GM19240 (cell line): Measurements from ENCODE around the gene AOPEP.

ENCODE experiments used
- DNase-seq: peaks from one replicate; pipeline ENCODE4 v3.0.0; 2011; ENCODE audit warnings: low spot score; ENCODE audit not compliant: insufficient read length

The AOPEP gene

DNA sequence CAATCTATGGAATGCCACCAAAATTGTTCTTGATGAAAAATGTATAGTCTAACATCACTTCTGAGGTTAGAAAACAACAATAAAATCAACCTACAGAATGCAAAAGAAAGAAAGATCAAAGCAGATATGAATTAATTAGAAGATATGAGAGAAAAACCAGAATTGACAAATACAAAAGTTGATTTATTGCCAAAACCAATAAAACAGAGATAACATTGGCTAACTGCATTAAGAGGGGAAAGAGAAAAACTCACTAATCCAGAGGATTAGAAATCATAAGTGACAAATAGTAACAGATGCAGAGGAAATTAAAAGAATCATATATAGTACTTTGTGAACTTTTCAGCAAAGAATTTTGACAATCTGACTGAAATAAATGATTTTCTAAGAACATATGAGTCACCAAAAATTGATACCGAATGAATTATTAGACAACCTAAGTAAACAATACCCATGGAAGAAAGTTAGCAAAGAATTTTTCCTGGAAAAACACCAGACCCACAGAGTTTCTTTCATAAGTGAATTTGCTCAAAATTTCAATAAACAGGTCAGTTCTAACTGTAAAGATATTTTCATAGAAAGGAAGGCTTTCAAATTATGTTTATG, 167.7 kb downstream of the AOPEP start:
- no peak for DNase-seq

DNA sequence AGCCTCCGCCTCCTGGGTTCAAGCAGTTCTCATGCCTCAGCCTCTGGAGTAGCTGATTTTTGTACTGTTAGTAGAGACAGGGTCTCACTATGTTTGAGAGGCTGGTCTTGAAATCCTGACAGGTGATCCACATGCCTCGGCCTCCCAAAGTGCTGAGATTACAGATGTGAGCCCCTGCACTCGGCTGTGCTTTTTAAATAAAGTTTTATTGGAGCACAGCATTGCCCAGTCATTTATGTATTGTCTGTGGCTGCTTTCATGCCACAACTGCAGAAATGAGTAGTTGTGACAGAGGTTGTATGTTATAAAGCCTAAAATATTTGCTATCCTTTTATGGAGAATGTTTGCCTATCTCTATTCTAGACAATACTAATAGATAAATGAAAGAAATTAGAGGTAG, 169.2 kb downstream of the AOPEP start:
- no peak for DNase-seq

DNA sequence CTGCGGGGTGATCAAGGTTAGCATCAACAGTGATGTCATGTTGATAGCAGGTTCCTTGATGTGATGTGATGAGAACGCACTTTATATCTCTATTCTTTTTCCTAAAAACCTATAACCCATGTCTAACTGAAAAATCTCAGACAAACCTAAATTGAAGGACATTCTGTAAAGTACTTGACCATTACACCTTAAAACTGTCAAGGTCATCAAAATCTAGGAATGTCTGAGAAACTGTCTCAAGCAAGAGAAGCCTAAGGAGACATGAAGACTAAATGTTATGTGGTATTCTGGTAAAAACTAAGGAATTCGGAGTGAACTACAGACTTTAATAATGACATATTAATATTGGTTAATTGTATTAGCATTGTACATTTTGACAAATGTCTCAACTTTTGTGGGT, 170.0 kb downstream of the AOPEP start:
- DNase-seq = no peak

DNA sequence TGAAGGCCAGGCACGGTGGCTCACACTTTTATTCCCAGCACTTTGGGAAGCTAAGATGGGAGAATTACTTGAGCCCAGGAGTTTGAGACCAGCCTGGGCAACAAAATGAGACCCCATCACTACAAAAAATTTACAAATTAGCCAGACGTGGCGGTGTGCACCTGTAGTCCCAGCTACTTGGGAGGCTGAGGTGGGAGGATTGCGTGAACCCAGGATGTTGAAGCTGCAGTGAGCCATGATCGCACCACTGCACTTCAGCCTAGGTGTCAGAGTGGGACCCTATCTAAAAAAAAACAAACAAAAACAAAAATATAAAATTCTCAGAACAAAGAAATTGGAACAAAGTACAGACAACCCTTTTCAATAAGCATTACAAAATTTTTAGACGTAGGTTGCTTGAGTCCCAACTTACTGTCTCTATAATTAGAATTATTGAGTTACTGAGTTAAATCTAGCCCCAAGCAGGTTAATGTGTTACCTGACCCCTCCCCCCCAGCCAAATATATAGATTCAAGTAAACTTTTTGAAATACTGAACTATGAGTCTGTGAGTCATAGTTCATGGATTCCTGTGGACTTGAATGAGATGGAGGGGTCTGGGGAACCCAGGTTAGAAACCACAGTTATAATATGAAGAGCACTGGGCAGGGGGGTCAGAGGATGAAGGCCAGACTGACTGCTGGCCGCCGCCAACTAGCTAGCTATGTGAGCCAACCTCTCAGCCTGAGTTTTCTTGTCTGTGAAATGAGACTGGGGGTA, 173.1 kb downstream of the AOPEP start:
- no peak for DNase-seq

DNA sequence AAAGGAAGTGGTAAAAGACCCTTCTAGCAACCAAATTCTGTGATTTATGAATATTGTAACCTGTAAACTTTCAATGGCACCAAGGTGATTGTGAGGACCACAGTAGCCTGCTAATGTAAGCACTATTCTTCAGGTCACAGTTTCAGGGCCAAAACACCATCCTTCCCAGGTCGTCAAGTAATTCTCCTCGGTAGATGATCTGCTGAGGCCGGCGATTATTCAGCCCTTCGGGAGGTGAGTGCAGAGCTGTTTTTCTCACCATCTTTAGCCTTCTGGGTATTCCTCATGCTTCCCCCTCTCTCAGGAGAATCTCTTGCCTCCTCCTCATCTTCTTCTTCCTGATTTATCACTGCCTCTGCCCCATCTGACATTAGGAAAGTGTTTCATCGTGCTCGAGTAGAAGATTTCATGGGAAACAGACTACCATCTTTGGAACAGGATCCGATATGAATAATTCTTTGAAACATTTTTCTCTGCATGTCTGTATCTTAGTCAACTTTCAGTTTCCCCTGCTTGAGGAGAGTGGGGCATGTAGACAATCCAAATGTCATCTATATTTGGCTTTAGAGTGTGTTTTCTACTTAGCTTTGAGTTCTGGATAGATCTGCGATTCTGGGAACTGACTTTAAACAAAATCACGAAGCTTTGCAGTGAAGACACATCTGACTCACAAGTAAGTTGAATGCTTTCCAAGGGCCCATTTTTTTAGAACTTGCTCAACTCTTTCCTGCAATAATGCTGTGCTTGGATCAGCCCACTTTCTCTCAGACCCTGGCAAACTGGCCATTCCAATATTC, 173.9 kb downstream of the AOPEP start:
- DNase-seq = no peak

DNA sequence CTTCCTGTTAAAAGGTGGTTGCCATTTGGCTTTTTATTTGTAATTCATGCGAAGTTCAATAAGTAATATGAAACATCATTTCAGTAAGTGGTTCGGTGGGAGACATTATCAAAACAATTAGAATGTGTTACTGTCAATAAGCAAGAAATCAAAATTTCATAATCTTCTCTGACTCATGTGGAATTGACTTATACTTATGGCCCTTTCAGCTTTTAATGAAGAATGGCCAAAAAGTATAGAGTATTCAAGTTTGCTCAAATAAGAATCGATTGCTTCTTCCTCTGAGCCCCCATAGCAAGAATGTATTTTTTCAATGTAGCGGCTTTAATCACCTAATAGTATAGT, 174.5 kb downstream of the AOPEP start:
- no peak for DNase-seq

DNA sequence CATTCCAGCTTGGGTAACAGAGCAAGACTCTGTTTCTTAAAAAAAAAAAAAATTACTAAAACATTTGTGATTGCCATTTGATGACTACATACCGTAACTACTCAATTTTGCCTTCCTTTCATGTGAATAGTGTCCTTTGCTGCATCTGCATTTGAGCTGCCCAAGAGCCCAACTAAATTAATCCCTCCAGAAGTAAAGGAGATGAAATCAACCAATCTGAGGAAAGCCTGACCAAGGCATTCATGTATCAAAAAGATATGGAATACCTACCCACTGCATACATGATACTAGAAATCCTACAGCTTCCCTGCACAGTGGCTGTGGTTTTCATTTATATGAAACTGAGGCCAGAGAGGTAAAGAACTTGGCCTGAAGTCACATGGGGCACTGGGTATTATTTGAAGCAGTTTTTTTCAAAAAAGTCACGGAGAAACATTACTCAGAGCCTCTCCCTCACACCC, 177.5 kb downstream of the AOPEP start:
- DNase-seq = no peak

DNA sequence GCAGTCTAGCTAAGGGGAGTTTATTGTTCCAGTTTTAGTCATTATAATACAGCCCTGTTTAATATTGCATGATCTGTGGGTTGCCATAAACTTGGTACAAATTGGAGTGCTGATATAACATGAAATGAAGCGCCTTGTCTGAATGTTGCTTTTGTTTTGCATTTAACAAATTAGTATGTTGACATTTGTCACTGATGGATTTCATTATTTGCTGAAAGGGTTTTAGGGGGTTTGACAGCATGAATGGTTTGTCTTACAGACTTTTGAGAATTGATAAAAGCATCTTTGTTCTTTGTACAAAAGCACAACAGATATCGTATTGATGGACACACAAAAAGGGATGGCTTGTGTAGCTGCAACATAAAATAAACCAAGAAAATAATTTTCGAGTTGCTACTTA, 178.3 kb downstream of the AOPEP start:
- DNase-seq = no peak

DNA sequence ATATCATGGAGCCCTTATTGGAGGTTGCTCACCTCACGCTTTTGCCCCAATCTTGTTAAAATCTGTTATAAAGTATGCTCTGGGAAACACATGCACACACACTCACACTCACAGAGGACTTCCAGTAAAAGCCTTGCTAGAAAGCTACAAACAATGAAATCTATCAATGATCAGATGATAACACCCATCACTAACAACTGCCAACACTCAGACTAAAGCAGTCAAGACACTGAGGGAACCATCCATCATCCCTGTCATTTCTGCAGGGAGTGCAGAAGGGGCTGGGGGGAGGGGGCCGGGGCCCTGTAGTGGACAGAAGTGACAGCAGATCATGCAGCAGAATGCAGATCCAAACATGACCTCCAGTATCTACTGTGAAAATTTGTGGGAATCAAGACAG, 179.1 kb downstream of the AOPEP start:
- no peak for DNase-seq

DNA sequence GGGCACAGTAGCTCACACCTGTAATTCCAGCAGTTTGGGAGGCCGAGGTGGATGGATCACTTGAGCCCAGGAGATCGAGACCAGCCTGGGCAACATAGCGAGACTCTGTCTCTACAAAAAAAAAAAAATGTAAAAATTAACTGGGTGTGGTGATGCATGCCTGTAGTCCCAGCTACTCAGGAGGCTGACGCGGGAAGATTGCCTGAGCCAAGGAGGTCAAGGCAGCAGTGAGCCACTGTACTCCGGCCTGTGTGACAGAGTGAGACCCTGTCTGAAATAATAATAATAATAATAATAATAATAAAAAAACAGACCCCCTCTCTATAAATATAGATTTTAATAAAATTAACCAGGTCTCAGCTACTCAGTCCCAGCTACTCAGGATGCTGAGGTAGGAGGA, 179.7 kb downstream of the AOPEP start:
- DNase-seq = no peak

DNA sequence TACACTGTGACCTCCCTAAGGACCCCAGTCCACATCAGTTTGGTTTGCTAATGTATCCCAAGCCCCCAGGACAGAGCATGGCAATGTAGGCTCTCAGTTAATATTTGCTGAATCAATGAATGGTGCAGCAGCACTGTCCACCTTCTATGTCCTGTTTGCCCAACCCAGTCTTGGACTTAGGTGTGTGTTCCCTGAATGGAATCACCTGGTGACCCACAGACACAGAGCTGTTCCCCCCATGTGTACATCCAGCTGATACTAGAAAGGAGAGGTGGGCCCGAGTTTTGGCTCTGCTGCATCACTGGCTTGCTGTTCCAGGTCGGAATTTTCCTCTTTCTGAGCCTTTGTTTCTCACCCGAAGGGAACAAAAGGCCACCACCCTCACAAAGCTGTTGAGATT, 180.2 kb downstream of the AOPEP start:
- no peak for DNase-seq

DNA sequence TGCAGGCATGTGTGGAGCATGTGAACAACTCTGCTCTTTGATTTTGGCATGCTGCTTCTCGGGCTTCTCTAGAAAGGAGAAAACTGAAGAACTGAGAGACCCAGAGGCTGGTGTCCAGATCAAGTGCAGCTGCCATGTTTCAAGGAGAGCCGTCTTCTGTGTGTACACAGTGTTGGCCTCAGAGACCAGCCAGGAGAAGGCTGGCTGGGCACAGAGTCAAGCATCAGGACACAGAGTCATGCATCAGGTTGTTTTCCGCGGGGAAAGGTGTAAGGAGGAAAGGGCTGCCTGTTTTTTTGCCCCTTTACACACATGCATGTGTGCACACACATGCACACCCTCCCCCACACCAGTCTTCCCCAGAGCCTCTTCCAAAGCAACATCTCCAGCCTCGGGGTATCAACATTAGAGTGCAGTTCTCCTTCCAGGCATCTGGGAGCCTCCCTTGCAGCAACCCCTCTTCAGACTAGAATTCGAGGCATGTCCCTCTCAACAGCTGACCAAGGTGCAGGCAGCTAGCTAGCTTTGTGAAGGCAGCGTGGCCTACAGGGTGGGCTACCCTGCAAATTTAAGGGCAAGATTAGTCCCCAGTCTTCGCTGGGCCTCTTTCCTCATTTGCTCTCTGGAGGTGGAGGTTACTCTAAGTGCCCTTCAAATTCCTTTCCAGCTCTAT, 180.9 kb downstream of the AOPEP start:
- no peak for DNase-seq

DNA sequence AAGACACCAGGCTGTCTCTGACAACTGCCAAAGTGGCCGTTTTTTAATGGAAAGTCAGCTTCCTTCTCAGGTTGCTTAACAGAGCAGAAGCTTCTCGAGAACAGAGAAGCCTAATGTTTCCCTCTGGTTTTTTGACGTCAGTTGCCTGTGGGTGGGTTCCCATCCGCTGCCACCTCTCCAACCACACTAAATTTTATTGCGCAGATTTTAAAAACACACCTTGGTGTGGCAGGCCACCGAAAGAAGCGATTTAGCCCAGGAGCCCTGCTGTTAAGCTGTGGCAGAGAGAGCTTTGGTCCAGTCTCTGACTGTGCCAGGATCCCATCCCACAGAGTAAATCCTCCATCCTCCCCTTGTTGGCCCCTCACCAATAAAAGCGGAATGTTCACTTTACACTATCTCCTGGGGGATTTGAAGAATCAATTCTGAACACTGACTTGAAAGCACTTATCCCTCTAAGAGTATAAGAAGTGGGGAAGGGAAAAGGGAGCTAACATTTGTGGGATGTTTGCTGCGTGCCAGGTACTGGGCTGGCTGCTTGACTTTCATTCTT, 181.6 kb downstream of the AOPEP start:
- no peak for DNase-seq

DNA sequence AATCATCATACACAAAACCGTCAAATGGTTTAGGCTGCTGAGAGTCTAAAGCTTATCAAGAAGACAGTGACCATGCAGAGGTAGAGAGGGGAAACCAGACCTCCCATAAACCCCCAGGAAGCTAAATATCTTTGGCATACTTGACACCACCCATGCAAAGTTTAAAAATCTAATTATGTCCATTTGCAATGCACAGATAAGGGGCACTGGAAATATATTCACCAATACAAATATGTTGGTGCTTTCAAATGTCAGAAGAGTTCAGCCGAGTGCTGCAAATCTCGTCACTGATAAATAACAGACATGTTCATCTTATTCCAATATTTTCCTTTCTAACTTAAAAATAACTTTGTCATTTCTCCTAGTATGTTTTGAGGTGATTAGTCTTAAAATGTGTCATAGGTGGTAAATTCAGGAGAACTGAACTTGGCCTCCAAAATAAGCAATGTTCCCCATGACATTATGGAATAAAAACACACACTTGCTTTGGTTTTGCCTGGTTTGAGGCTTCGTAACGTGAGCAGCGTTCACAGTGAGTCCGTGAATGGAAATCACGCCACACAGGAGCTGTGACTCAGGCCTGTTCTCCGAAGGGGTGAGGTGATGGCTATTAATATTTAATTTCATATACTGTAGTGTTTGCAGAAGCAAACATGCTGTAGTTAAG, 182.2 kb downstream of the AOPEP start:
- DNase-seq = no peak

DNA sequence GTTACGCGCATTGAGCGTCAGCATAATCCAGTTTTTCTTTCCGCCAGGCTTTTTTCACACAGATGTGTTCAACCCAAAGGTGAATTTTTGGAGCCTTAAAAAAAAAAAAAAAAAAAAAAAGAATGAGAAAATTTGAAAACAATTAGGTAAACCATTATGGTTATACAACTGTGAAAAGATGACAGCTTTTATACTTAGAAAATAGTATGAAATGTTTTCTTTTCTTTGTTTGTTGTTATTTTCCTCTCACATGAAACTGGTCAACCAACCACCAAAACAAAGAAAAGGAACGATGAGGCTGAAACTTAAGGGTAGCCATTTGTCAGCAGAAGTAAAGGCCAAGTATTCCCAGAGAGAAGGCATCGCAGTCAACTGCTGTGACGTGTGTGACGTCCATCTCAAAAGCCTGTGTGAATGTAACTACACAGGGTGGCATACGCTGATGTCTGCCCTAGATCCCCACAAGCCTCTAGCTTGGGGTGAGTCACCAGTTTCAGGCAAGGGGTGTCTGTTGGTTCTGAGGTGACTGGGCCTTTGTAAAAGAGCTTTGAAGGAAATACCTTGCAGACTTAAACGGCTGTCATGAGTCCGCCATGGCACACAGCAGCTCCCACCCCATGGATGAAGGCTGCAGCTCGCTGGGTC, 182.9 kb downstream of the AOPEP start:
- DNase-seq = no peak

DNA sequence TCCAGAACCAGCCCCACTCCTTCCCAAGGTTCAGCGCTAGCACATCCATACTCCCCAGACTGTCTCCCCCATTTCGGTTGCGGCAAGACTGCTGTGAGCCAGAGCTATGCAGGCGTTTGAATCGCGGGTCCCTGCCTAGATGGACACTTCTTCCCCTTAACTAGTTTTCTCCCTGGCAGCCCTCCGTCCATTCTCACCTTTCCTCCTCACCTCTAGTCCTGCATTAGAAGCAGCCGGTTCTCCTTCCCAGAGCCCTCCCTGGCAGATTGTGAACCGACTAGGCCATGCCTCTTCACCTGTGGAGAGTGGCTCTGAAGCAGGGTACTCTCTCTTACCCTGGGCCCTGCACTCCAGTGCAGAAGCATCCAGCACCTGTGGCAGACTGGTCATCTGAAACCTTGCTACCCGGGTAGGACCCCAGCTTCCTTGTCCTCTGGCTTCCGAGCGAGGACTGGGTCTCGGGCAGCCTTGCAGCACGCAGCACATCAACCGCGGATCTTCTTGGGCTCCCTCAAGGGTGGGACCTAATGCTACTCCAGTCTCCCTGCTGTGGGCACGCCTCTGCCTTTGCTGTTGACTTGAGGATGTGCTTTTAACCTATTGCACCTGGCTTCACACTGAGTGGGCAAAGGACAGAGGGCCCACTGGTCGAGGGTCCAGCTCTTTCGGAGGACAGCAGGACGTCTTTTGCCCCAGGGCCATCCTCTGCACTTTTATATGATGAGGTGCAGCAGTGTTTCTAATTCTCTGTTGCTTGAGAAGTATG, 183.6 kb downstream of the AOPEP start:
- DNase-seq = no peak

DNA sequence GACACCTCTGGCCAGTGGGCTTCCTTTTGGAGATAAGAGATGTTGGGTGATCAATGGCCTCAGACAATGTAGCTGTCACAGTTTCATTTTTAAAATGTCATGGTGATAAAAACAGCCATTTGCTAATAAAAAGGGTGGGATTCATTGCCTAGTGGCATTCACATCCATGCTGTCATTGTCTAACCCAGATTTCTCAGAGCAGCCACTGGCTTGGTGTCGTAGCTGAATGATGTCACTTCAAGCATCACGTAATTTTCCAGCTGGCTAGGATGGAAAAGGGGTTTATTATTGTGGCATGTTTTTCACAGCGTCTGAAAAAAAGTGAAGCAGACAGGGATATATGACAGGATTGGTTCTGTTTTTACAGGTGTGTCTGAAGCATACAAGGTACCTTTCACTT, 184.7 kb downstream of the AOPEP start:
- DNase-seq = no peak

DNA sequence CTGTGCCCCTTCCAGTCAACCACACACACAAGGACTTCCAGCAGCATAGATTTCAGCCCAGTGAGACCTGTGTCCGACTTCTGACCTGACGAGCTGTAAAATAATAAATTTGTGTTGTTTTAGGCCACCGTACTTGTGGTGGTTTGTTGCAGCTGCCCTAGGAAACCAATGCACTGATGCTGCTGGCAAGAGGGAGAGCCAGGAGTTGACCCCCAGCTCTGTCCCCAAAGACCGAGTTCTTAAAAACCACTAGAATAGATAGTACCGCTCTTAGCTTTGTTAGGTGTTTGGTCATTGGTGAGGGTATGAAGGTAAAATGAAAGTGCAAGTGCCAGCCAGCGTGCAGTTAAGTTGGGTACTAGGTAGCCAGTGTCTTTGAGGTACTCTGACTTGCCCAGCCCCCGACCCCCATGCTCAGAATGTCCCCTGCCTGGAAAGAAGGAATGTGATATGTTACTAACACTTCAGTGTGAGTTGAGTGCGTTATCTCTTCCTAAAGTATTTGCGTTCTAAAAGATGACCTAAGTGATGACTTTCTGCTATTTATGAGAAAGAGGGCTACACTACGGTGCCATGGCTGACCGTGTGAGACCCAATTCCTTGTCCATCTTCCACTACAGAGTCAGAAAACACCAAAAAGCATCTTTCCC, 185.6 kb downstream of the AOPEP start:
- no peak for DNase-seq

DNA sequence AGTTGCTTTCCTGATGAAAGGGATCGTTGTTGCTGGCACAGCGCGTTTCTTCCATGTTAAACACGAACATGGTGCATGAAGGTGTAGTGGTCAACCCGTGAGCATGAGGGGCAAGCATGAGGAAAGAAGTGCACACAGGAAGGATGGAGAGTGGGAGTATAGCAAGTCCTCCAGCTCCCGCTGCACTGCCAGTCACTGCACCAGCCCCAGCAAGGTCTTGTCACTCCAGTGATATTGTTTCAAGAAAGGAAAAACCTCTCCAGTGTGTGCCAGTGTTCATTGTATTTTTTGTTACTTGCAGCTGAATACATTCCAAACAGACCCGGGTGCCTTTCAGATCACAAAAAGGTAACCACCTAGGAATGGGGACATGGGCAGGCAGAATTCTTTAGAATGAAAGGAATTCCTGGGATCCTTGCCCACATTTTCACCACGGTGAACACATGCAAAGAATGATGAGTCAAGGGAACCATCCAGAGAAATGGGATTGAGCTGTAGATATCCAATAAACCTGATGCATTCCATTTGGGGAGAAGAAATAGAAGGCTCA, 186.3 kb downstream of the AOPEP start:
- DNase-seq = no peak
